ENCODE results near the gene BAZ2A. TPM values are rescaled to one million over a fixed set of nuclear protein-coding genes. Genes with fewer than 3 reads are reported as not detected.

The BAZ2A gene
- polyA plus RNA-seq, result 4.4 and 17.9 TPM in 2 replicates

GRCh38 chr12:56630180-56630632 is at the start of gene BAZ2A:
TSS of gene BAZ2A (minus strand) at chr12:56630326. CDS start at chr12:56617530, 12,796 bp downstream.

GRCh38 chr12:56645717-56646446 is 15.8 kb upstream of the BAZ2A start, which contains the start of gene ATP5F1B:
TSS of gene ATP5F1B (minus strand) at chr12:56645984. CDS start at chr12:56645963, 21 bp downstream.

Other genes starting within 250 kb of the BAZ2A start
- 0.20 and 0.63 TPM in 2 replicates for gene TIMELESS, start 180.9 kb downstream of the BAZ2A start, polyA plus RNA-seq
- gene MIP, start 175.7 kb downstream of the BAZ2A start, polyA plus RNA-seq, result 0.51 TPM in 1 of 2 replicates, not detected in the other
- gene SPRYD4, start 161.7 kb downstream of the BAZ2A start, polyA plus RNA-seq, result 1.6 and 3.1 TPM in 2 replicates
- gene GLS2, start 142.2 kb downstream of the BAZ2A start, polyA plus RNA-seq, result 8.9 and 18.7 TPM in 2 replicates
- gene RBMS2, start 108.5 kb downstream of the BAZ2A start, polyA plus RNA-seq, result 0.30 and 0.83 TPM in 2 replicates
- 2,487 and 2,988 TPM in 2 replicates for gene ATP5F1B, start 15.7 kb upstream of the BAZ2A start, polyA plus RNA-seq
- gene PTGES3, start 58.0 kb upstream of the BAZ2A start, polyA plus RNA-seq, result 186 and 202 TPM in 2 replicates
- 903 and 969 TPM in 2 replicates for gene NACA, start 95.0 kb upstream of the BAZ2A start, polyA plus RNA-seq
- 6.0 and 11.7 TPM in 2 replicates for gene PRIM1, start 122.0 kb upstream of the BAZ2A start, polyA plus RNA-seq
- 21.1 and 25.0 TPM in 2 replicates for gene HSD17B6, start 133.0 kb upstream of the BAZ2A start, polyA plus RNA-seq